GM12801 (cell line): ENCODE results near the gene FKBP11.

Experiments used
- TF ChIP-seq, protein P1 (sequence below): IDR thresholded peaks from one replicate; pipeline ENCODE4 v1.5.1; 2011; ENCODE audit warnings: control low read depth; ENCODE audit not compliant: insufficient read length; ENCODE audit errors: extremely low read depth

FKBP11 gene

DNA sequence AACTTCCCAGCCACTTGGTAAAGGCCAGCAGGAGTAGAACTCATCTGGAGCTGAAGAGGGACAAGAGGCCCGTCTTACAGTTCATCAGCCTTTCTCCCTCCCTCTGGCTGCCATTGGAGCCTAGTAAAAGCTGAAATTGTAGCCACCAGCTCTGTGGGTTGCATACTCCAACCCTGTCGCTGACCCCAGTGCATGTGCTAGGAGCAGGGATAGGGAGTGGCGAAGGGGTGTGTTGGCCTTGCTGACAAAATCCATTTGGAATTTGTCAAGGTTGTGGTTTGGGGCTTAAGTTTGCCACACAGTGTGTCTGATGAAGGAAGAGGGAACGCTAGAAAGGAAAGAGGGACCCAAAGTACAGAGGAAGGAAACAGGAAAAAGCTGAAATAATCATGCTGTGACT is 36.0 kb upstream of the FKBP11 start:
- TF ChIP-seq, protein P1, sequence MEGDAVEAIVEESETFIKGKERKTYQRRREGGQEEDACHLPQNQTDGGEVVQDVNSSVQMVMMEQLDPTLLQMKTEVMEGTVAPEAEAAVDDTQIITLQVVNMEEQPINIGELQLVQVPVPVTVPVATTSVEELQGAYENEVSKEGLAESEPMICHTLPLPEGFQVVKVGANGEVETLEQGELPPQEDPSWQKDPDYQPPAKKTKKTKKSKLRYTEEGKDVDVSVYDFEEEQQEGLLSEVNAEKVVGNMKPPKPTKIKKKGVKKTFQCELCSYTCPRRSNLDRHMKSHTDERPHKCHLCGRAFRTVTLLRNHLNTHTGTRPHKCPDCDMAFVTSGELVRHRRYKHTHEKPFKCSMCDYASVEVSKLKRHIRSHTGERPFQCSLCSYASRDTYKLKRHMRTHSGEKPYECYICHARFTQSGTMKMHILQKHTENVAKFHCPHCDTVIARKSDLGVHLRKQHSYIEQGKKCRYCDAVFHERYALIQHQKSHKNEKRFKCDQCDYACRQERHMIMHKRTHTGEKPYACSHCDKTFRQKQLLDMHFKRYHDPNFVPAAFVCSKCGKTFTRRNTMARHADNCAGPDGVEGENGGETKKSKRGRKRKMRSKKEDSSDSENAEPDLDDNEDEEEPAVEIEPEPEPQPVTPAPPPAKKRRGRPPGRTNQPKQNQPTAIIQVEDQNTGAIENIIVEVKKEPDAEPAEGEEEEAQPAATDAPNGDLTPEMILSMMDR = no peak

DNA sequence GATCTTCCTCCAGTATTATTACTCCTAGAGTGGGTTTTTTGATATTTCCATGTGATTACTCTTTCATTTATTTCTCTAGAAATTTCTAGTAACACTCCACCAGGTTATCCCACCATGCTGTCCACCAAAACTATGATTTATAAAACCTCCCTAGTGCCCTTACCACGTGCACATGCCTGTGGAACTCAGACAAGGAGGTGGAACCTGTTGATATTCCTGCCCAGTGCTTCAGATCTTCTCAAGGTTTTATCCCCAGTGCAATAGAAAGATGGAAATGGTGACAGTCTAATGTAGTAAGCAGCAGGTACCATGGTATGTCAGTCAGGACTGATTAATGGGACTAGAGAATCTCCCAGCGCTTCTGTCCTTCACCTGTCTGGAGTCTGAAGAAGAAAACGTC is 35.5 kb upstream of the FKBP11 start:
- TF ChIP-seq, protein P1 = no peak

DNA sequence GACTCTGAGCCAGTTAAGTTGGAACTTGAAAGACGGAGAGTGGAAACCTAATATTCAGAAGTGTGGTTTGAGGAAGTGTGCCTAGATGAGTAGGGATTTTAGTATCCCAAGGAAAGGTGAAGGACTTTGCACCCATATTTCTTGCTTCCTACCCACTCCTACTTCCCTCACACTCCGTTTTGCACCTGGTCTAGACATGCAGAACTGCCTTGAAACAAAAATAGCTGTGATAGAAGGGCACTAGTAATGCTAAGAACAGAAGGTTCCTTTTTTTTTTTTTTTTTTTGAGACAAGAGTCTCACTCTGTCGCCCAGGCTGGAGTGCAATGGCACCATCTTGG is 32.7 kb upstream of the FKBP11 start:
- TF ChIP-seq, protein P1 = no peak

DNA sequence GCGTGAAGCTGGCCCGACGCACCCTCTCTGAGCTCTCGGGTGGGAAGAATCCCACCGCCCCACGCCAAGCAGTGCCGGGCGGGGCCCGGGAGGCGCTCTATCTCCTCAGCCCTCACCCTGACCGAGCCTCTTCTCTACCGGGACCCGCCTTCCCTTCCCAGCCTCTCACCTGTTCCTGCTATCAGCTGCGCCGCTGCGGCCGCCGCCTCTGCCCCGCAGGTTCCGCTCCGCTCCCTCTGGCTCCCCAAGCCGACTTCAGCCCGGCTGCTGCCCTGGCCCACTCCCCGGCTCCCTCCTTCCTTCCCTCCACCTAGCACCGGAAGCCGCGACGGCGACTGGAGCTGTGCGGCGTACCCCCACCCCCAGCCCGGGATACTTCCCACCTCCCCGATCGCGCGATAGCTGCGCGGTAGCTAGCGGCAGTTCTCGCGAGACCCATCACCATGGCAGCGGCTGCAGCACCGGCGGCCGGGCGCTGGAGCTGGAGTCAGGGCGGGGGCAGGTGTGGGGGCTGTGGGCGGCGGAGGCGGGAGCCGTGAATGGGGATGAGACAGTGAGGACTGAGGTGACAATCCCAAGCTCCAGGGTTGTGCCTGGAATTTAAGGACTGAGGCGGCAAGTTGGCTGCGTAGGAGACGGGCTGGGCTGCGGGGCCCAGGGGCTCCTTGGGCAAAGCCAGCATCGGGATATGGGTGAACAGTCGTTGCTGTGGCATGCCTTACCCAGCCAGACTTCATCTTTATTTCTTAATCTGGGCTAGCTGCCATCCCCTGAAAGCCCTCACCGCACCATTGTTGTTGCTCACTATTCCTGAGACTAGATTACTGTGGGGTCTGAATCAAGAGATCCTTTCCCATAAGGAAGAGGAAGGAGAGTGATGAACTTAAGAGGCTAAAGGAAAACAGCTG is 32.1 kb upstream of the FKBP11 start, which contains the start of gene ARF3:
Gene ARF3 (minus strand): TSS at position 347 of the 908 bp plus-strand sequence. CDS start 16,392 bp downstream, outside the sequence.
- TF ChIP-seq, protein P1 = no peak

DNA sequence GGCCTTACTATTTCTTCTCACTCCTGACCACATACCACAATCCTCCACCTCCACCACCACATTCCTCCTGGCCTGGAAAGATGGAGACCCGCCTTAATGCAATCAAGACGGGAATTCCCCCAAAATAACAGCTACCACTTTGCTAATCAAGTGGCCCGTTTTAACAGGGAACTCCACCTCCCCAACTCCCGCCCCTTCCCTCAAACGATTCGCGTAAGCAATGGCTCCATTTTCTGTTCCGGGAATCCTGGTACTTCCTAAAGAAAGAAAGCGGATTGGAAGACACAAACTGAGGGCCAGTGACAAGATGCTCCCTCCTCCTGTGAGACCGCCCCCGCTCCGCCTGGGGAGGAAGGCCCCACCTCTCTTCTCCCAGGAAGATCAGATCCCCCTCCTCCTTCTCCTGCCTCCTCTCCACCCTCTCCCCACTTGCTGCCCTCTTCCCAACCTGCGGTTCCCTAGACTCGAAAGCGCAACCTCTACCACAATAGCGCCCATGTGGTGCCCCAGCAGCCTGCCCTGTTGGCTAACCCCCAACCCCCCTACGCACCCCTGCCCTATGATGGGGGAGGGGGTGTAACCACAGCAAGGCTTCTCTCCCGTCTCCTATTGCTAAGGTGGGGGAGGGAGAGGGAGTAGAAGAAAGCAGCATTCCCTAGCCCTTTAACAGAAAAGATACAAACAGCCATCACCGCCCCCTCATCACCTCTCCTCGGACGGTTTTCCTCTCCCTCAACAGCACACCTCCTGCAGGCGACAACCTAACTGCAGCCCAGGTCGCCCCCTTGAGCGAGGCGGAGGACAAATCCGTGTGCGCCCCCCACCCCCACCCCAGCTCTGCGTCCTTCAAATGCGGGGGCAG is 31.2 kb upstream of the FKBP11 start:
- TF ChIP-seq, protein P1 = no peak

DNA sequence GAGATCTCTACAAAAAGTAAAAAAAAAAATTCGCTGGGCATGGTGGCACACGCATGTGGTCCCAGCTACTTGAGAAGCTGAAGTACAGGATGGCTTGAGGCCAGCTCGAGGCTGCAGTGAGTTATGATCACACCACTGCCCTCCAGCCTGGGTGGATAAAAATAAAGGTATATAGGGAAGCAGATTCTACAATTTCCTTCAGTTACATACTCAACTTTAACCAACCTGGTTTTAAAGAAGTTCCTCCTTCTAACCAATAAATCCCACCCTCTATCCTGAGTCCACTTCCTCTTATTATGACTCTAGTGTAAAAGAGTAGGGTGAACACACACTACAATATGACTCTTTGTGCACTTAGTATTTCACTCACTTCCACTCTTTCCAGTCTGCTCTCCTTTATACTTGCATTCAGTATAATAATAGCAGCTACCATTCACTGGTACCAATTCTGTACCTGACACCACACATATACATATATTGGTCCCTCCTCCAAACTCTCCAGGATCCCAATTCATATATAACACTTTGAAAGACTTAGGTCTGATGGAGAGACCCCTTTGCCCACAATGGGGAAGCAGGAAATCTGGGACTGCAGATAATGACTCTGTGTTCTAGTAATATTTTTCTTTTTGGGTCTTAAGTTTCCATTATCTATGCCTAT is 29.7 kb upstream of the FKBP11 start:
- TF ChIP-seq, protein P1 = no peak

DNA sequence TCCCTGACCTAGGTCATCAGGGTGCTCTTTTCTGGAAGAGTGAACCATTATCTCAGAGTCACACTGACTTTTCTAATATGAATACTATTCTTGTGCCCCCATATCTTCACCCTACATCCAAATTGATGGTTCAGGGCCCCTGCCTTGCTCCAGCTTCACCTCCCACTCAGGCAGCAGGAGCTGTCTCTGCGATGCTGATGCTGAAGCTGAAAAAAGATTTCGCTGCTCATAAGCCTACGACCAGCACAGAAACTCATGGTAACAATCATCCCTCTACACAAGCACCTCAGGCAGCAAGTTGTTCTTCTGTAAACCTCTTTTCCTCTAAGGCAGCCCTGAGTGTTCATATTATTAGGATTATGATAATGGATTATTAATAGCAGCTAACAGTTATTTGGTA is 28.8 kb upstream of the FKBP11 start:
- TF ChIP-seq, protein P1 = no peak
